Astrocyte (in vitro differentiated cells and primary cell): ENCODE results near the gene ACE2.

Experiments
- CTCF ChIP-seq: IDR thresholded peaks from 2 replicates; pipeline ENCODE4 v1.5.1; 2011; ENCODE audit warnings: low read depth, mild to moderate bottlenecking, inconsistent platforms, low read length, moderate library complexity; ENCODE audit not compliant: insufficient read depth
- EZH2 ChIP-seq: IDR thresholded peaks from 2 replicates; pipeline ENCODE4 v1.6.1; 2012; ENCODE audit warnings: mild to moderate bottlenecking, low read length, inconsistent platforms; ENCODE audit not compliant: insufficient read depth

- TF ChIP-seq CTCF (no peak), EZH2 (no peak)
Measured at GRCh38 chrX:15567267-15567666, 33.5 kb downstream of the ACE2 start.
